Measurements from ENCODE around the gene PIP5K1B. TPM values are rescaled to one million over a fixed set of nuclear protein-coding genes. Genes with fewer than 3 reads are reported as not detected.

PIP5K1B gene
- total RNA-seq, 3 donors from 2014 or later = 60.0 to 122 (median 73.3) TPM

DNA sequence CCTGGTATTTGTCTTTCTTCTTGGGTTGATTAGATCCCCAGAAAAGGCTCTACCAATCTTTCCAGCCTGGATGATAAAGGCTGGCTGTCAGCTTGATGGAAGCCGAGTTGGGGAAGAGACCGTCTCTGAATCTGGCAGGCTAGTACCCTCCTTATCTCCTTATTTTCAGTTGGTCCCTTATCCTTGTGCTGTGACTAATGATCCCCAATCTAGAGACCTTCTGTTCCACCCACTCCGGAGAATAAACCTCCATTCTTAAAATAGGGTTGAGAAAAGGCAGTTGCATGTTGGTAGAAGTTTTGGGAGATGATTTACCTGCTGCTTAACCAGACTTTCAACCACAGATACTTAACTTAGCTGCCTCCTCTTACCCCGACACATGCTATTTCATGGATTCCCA lies 256.5 kb downstream of the PIP5K1B start:
- intact Hi-C loops (cut with DNase I, micrococcal nuclease) = no loop called here
- TF ChIP-seq, protein P1, sequence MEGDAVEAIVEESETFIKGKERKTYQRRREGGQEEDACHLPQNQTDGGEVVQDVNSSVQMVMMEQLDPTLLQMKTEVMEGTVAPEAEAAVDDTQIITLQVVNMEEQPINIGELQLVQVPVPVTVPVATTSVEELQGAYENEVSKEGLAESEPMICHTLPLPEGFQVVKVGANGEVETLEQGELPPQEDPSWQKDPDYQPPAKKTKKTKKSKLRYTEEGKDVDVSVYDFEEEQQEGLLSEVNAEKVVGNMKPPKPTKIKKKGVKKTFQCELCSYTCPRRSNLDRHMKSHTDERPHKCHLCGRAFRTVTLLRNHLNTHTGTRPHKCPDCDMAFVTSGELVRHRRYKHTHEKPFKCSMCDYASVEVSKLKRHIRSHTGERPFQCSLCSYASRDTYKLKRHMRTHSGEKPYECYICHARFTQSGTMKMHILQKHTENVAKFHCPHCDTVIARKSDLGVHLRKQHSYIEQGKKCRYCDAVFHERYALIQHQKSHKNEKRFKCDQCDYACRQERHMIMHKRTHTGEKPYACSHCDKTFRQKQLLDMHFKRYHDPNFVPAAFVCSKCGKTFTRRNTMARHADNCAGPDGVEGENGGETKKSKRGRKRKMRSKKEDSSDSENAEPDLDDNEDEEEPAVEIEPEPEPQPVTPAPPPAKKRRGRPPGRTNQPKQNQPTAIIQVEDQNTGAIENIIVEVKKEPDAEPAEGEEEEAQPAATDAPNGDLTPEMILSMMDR (IDR thresholded peaks at IDR 0.05) = no peak
- Histone ChIP-seq H3K9me3 (no peaks in the 10 kb centered on the region), H3K4me3 (no peak overlapping the region), H3K4me1 (ENCODE audit: low read depth) (peaks cover 30% of the 10 kb centered on the region), H3K36me3 (ENCODE audit: low read depth) (no peaks in the 10 kb centered on the region)
- no peak for ATAC-seq
- no peak for DNase-seq

- peaks cover 32% of the 10 kb centered on the region for H3K4me1 ChIP-seq (ENCODE audit: low read depth)
- TF ChIP-seq, protein P1 (IDR thresholded peaks at IDR 0.05) = no peak
- DNase-seq (no peak), ATAC-seq (peak; percentile 57)
- H3K4me3 ChIP-seq = no peak overlapping the region
- intact Hi-C loops (cut with DNase I, micrococcal nuclease) = no loop called here
- H3K36me3 ChIP-seq (ENCODE audit: low read depth) = no peaks in the 10 kb centered on the region
- H3K9me3 ChIP-seq = no peaks in the 10 kb centered on the region
Observed at GRCh38 chr9:68963416-68963815, 258.4 kb downstream of the PIP5K1B start.

DNA sequence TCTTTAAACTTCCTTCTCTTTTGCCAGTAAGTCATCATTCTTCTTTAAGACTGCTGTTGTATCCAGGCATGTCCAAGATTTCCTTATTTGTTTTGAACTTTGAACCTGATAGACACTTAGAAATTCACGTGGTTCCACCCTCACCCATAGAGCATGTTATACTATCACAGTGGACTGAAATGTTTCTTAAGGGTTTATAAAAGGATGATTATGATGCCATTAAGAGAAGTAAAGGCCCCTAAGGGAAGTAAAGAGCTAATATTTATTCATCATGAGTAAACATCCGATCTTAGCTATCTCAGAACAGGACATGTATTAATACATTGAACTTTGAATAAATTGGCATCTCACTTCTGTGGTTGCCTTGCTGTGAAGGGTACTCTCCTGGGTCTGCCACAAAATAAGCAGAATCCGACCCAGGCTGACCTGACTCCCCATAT lies 259.1 kb downstream of the PIP5K1B start:
- intact Hi-C loops (cut with DNase I, micrococcal nuclease) = no loop called here
- peaks cover 32% of the 10 kb centered on the region for H3K4me1 ChIP-seq (ENCODE audit: low read depth)
- H3K9me3 ChIP-seq = no peaks in the 10 kb centered on the region
- TF ChIP-seq, protein P1 (IDR thresholded peaks at IDR 0.05) = no peak
- peak in 1 of 3 donors; percentile 56 for DNase-seq
- H3K36me3 ChIP-seq (ENCODE audit: low read depth) = no peaks in the 10 kb centered on the region
- ATAC-seq = peak; percentile 94
- no peak overlapping the region for H3K4me3 ChIP-seq

DNA sequence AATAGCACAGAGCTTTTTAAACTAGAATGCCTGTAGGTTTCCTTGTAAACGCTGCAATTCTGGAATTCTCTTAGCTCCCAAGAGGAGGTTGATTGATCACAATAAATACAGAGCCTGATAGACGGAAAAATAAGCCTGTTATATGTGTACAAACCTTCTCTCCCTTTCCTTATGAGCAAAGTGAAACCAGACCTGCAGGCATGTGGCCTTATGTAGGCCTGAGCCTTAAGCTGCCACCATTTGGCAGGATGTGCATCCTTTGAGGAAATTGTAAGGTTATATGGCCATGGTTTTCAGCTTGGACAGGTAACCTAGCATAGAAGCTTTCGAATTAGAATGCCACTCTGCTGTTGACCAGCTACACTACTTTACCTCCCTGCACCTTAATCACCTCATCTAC lies 259.7 kb downstream of the PIP5K1B start:
- TF ChIP-seq, protein P1 (IDR thresholded peaks at IDR 0.05) = no peak
- Histone ChIP-seq H3K36me3 (ENCODE audit: low read depth) (no peaks in the 10 kb centered on the region), H3K4me3 (no peak overlapping the region), H3K9me3 (no peaks in the 10 kb centered on the region), H3K4me1 (ENCODE audit: low read depth) (peaks cover 37% of the 10 kb centered on the region)
- DNase-seq = no peak
- peak; percentile 53 for ATAC-seq
- intact Hi-C loops (cut with DNase I, micrococcal nuclease) = no loop called here

DNA sequence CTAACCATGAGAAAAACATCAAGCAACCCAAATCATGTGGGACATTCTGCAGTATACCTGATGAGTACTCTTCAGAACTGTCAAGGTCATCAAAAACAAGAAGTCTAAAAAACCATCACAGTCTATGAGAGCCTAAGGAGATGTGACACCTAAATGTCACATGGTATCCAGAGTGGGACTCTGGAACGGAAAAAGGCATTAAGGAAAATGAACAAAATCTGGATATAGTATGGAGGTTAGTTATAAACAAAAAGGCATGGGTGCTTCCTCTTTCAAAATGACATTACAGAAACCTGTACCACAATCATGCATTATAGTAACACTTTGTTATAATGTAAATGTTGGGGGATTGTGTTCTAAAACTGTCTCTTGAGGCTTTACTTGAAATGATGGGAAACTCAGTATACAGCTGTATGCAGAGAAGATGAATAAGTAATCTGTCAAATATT lies 261.5 kb downstream of the PIP5K1B start:
- TF ChIP-seq, protein P1 (IDR thresholded peaks at IDR 0.05) = no peak
- no peaks in the 10 kb centered on the region for H3K36me3 ChIP-seq (ENCODE audit: low read depth)
- DNase-seq = no peak
- intact Hi-C loops (cut with DNase I, micrococcal nuclease) = no loop called here
- no peaks in the 10 kb centered on the region for H3K9me3 ChIP-seq
- H3K4me3 ChIP-seq = no peak overlapping the region
- peaks cover 40% of the 10 kb centered on the region for H3K4me1 ChIP-seq (ENCODE audit: low read depth)
- ATAC-seq = no peak

- intact Hi-C loops (cut with DNase I, micrococcal nuclease) = no loop called here
- DNase-seq (no peak), ATAC-seq (no peak)
- peaks cover 33% of the 10 kb centered on the region for H3K4me1 ChIP-seq (ENCODE audit: low read depth)
- no peaks in the 10 kb centered on the region for H3K36me3 ChIP-seq (ENCODE audit: low read depth)
- no peak overlapping the region for H3K4me3 ChIP-seq
- no peaks in the 10 kb centered on the region for H3K9me3 ChIP-seq
- TF ChIP-seq, protein P1 (IDR thresholded peaks at IDR 0.05) = no peak
Observed at GRCh38 chr9:68967800-68968199, 262.8 kb downstream of the PIP5K1B start.
